Colonic mucosa (tissue), 4 donors: ENCODE data around the gene RAP1GAP2. TPM values are rescaled to one million over a fixed set of nuclear protein-coding genes. Genes with fewer than 3 reads are reported as not detected.

Experiments used
- DNase-seq: peaks from one replicate; pipeline ENCODE4 v3.0.0-alpha.2; 2020
- H3K27ac ChIP-seq: fragments of 200-600 bp; one replicate; pipeline ENCODE4 v1.8.0; 2021
- H3K27me3 ChIP-seq: fragments of 200-600 bp; one replicate; pipeline ENCODE4 v1.8.0; 2021
- H3K36me3 ChIP-seq: fragments of 200-600 bp; one replicate; pipeline ENCODE4 v1.8.0; 2021
- H3K4me1 ChIP-seq: fragments of 200-600 bp; one replicate; pipeline ENCODE4 v1.8.0; 2021; ENCODE audit warnings: mild to moderate bottlenecking
- H3K4me3 ChIP-seq: fragments of 200-600 bp; one replicate; pipeline ENCODE4 v1.8.0; 2021
- H3K9ac ChIP-seq, 2 donors: one replicate each; pipeline ENCODE4 v1.7.0; 2013; ENCODE audit warnings: control low read depth in 2 of 2, low read depth in 2 of 2, low read length in 2 of 2
- H3K9me3 ChIP-seq: fragments of 200-600 bp; one replicate; pipeline ENCODE4 v1.8.0; 2021
- intact Hi-C: fragments of 100-400 bp; cut with DNase I; formaldehyde crosslinking; loops from one replicate; pipeline ENCODE4 v1.14.1; 2022
- total RNA-seq, 2 donors: library from RNA; stranded (reverse); fragmentation: NEBNext Ultra II Directional in 1 of 2; extraction: Animal tissue kit (Norgen Biotek cat#: 25700) in 1 of 2; gene quantifications; one replicate each; pipeline ENCODE4 v1.2.1, GENCODE V29; 2021
- TF ChIP-seq, protein P1 (sequence below): fragments of 200-600 bp; IDR thresholded peaks from one replicate; pipeline ENCODE4 v1.8.0; 2022; ENCODE audit warnings: antibody characterized with exemption, mild to moderate bottlenecking
- donor health status: healthy.
- donor health status: DM: no; HTN: no; CAD: no.
- donor health status: DM: no; HTN: no; CAD: no.

RAP1GAP2 gene
- total RNA-seq, 2 donors from 2014 or later, result 45.2 to 45.4 TPM

- H3K36me3 ChIP-seq, result no peaks in the 10 kb centered on the region
- TF ChIP-seq, protein P1, sequence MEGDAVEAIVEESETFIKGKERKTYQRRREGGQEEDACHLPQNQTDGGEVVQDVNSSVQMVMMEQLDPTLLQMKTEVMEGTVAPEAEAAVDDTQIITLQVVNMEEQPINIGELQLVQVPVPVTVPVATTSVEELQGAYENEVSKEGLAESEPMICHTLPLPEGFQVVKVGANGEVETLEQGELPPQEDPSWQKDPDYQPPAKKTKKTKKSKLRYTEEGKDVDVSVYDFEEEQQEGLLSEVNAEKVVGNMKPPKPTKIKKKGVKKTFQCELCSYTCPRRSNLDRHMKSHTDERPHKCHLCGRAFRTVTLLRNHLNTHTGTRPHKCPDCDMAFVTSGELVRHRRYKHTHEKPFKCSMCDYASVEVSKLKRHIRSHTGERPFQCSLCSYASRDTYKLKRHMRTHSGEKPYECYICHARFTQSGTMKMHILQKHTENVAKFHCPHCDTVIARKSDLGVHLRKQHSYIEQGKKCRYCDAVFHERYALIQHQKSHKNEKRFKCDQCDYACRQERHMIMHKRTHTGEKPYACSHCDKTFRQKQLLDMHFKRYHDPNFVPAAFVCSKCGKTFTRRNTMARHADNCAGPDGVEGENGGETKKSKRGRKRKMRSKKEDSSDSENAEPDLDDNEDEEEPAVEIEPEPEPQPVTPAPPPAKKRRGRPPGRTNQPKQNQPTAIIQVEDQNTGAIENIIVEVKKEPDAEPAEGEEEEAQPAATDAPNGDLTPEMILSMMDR, result no peak
- DNase-seq, result no peak
Measured at GRCh38 chr17:2933606-2934005, 137.4 kb downstream of the RAP1GAP2 start.

GRCh38 chr17:2935632-2936031, 139.4 kb downstream of the RAP1GAP2 start:
- Histone ChIP-seq H3K36me3 (no peaks in the 10 kb centered on the region), H3K9ac (no peak overlapping the region), H3K4me1 (no peaks in the 10 kb centered on the region), H3K27me3 (no peaks in the 10 kb centered on the region), H3K9me3 (no peaks in the 10 kb centered on the region), H3K27ac (no peak overlapping the region), H3K4me3 (no peak overlapping the region)
- DNase-seq, result no peak
- TF ChIP-seq, protein P1, result no peak
- intact Hi-C loops, result no loop called here

More at GRCh38 chr17:2933606-2934005, 137.4 kb downstream of the RAP1GAP2 start:
- H3K9ac ChIP-seq, result no peak overlapping the region
- intact Hi-C loops, result no loop called here
- H3K27me3 ChIP-seq, result no peaks in the 10 kb centered on the region
- H3K4me1 ChIP-seq, result no peaks in the 10 kb centered on the region
- H3K9me3 ChIP-seq, result no peaks in the 10 kb centered on the region
- no peak overlapping the region for H3K4me3 ChIP-seq
- H3K27ac ChIP-seq, result no peak overlapping the region

DNA sequence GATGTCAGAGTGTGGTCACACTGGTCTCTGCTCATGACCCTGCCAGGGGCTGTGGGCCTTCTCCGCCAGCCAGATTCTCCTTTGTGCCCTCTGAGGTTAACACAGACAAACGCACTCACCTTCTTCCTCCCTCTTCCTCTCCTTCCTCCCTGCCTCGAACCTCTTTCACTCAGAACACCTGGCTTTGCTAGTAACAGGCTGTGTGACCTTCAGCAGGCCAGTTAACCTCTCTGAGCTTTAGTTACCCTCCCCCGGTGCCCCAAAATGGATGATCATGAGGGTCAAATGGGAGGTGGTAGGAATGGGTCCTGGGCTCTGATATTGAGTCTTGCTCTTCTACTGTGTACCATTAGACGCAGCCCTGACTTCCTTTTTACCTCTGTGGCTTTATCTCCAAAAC, 140.1 kb downstream of the RAP1GAP2 start:
- Histone ChIP-seq H3K27ac (no peak overlapping the region), H3K27me3 (no peaks in the 10 kb centered on the region), H3K9me3 (no peaks in the 10 kb centered on the region), H3K9ac (no peak overlapping the region), H3K36me3 (no peaks in the 10 kb centered on the region), H3K4me3 (no peak overlapping the region), H3K4me1 (no peaks in the 10 kb centered on the region)
- no peak for DNase-seq
- TF ChIP-seq, protein P1, result no peak
- intact Hi-C loops, result no loop called here

GRCh38 chr17:2936771-2937321, 140.6 kb downstream of the RAP1GAP2 start:
- H3K27ac ChIP-seq, result no peak overlapping the region
- TF ChIP-seq, protein P1, result no peak
- DNase-seq, result no peak
- H3K27me3 ChIP-seq, result no peaks in the 10 kb centered on the region
- no peak overlapping the region for H3K4me3 ChIP-seq
- H3K9me3 ChIP-seq, result no peaks in the 10 kb centered on the region
- intact Hi-C loops, result no loop called here
- no peaks in the 10 kb centered on the region for H3K4me1 ChIP-seq
- no peak overlapping the region for H3K9ac ChIP-seq
- H3K36me3 ChIP-seq, result no peaks in the 10 kb centered on the region

DNA sequence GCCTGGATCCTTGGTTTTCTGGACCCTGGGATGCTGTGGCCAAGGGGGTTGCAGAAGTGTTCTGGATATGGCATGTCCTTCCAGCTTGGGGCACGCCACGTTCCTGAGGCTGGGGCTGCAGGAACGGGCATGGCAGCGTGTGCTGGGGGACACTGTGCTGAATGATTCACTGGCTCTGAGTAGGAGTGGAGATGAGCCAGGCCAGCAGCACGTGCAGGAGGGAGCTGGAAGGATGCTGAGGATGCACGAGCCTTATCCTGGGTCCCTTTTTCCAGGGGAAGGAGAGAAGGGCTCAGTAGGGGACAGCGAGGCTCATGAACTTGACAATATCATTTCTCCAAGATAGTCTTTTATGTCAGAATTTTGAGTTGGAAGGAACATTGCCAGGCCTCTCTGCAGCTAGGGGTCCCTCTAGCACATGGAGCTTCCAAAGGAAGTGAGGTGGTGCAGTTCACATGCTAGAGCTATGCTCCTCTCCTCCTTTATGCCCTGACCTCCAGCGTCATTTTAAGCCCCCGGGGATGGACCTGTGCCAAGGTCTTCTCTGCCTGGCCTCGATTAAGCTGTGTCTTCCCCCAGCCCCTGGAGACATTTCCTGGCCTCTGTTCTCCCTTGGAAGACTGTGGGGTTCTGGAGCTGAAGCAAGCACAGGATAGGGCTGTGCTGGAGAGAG, 141.2 kb downstream of the RAP1GAP2 start:
- no peak for DNase-seq
- TF ChIP-seq, protein P1, result no peak
- intact Hi-C loops, result no loop called here

More for the DNA sequence above, 141.2 kb downstream of the RAP1GAP2 start:
- Histone ChIP-seq H3K9me3 (no peaks in the 10 kb centered on the region), H3K27ac (no peak overlapping the region), H3K36me3 (no peaks in the 10 kb centered on the region), H3K4me3 (no peak overlapping the region), H3K4me1 (no peaks in the 10 kb centered on the region), H3K27me3 (no peaks in the 10 kb centered on the region), H3K9ac (no peak overlapping the region)
